ENCODE results near the gene TTF2. TPM values are rescaled to one million over a fixed set of nuclear protein-coding genes. Genes with fewer than 3 reads are reported as not detected.

TTF2 gene
- total and polyA plus RNA-seq, 9 of the 15 experiments (the other 6 are each of a cell fraction or from before 2014, with no cell fraction given) = 9.4 to 71.1 (median 42.1) TPM

DNA sequence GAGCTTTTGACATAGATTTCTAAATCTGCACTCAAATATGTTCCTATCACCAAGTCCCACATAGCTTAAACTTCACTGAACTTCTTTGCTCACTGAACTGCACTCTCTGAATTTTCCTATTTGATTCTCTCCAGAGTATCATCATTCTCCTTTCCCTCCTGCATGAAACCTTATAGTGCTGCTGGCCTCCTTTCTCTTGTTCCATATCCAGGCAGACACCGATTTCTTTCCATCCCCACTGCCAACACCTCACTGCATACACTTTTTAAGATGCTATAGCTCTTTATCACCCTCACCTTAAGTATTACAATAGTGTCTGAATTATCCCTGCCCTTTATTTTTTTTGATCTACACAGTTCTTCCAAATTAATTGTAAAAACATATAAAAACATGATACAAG, 64.5 kb downstream of the TTF2 start:
- no peaks in the 10 kb centered on the region for H4K20me1 ChIP-seq (replicated peaks; ENCODE audit: control insufficient read depth, insufficient read depth, low read length)
- H3K4me2 ChIP-seq (ENCODE audit: insufficient read depth, low read length) = no peak overlapping the region
- no peak for ATAC-seq
- no peak overlapping the region for H3K9ac ChIP-seq (ENCODE audit: insufficient read depth in 1 of 2, low read depth in 2 of 2, low read length in 2 of 2)
- no peak for TF ChIP-seq SIN3B (IDR thresholded peaks at IDR 0.05; ENCODE audit: low read depth)
- no peak for TF ChIP-seq MYC (IDR thresholded peaks at IDR 0.05; ENCODE audit: low read depth, low read length)
- no peak for TF ChIP-seq MYC (CRISPR knock-in tag; IDR thresholded peaks at IDR 0.05; ENCODE audit: borderline replicate concordance, low read depth)
- TF ChIP-seq POLR2B (IDR thresholded peaks at IDR 0.05; ENCODE audit: low read depth, partially characterized antibody) = no peak
- H3K79me2 ChIP-seq (ENCODE audit: control insufficient read depth, insufficient read depth, low read length) = no peaks in the 10 kb centered on the region
- H3K9me1 ChIP-seq (ENCODE audit: control insufficient read depth, insufficient read depth, low read length) = no peaks in the 10 kb centered on the region
- BruUV-seq (replicated peaks) = no TSS peak
- CTCF ChIA-PET (ENCODE audit: low intra/inter-chr PET ratio) = no interaction called here
- peaks cover 14 to 17% of the 10 kb centered on the region in 2 experiments; a peak in 4 of 5 replicates for H3K4me1 ChIP-seq (replicated peaks in 1 of 2; ENCODE audit: control insufficient read depth in 2 of 2, insufficient read depth in 2 of 2, low read length in 2 of 2)
- H3K9me3 ChIP-seq (replicated peaks; ENCODE audit: control insufficient read depth, insufficient read depth, low read depth, low read length) = no peaks in the 10 kb centered on the region
- POLR2A ChIA-PET = interaction anchor here (1.0 kb wide), 1 partner anchor 9 kb away, joined by 3 read pairs; no protein-coding TSS in a partner anchor
- H3K27ac ChIP-seq (ENCODE audit: extremely low read depth, low read depth, low read length) = no peak overlapping the region
- no peak overlapping the region for H2AFZ ChIP-seq (ENCODE audit: low read depth, low read length)
- in situ Hi-C loops (cut with MboI) (no loop called here), intact Hi-C loops (cut with micrococcal nuclease) (loop anchor here (5.0 to 10.0 kb wide), 4 partner anchors 158 to 550 kb away; partner anchors contain the start of gene CD58)
- H3K27me3 ChIP-seq (ENCODE audit: control insufficient read depth in 2 of 2, insufficient read depth in 2 of 2, low read length in 2 of 2) = peaks cover 6% of the 10 kb centered on the region in 2 experiments; a peak in 1 of 5 replicates
- H3K36me3 ChIP-seq (ENCODE audit: control insufficient read depth, insufficient read depth, low read length) = no peaks in the 10 kb centered on the region
- DNase-seq (ENCODE audit: extremely low read depth in 1 of 4, low spot score in 3 of 4) = no peak
- no peak overlapping the region for H3K4me3 ChIP-seq
- WGBS (ENCODE audit: insufficient coverage, low coverage, missing lambda C conversion rate) = 0% methylated on average over 1 of the region's 1 CpG
- FAIRE-seq = no peak

DNA sequence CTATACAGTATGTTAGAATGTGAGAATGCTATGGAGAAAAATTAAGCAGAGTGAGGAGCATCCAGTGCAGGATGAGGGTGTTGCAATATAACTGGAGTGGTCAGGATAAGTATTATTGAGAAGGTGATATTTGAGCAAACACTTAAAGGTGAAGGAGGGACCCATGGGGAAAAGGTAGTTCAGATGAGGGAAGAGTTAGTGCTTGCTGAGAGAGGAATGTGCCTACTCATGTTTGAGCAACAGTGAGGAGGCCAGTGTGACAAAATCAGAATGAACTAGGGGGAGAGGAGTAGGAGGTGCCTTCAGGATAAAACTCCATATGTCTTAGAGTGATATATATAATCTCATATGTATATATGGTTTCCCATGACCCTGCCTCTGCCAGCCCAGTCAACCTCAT, 67.7 kb downstream of the TTF2 start:
- Histone ChIP-seq H3K27me3 (ENCODE audit: control insufficient read depth in 2 of 2, insufficient read depth in 2 of 2, low read length in 2 of 2) (peaks cover 6% of the 10 kb centered on the region in 2 experiments; a peak in 1 of 5 replicates), H3K4me3 (no peak overlapping the region), H3K9me3 (replicated peaks; ENCODE audit: control insufficient read depth, insufficient read depth, low read depth, low read length) (no peaks in the 10 kb centered on the region), H3K9ac (ENCODE audit: insufficient read depth in 1 of 2, low read depth in 2 of 2, low read length in 2 of 2) (no peak overlapping the region), H3K36me3 (ENCODE audit: control insufficient read depth, insufficient read depth, low read length) (no peaks in the 10 kb centered on the region), H4K20me1 (replicated peaks; ENCODE audit: control insufficient read depth, insufficient read depth, low read length) (no peaks in the 10 kb centered on the region), H3K4me1 (replicated peaks in 1 of 2; ENCODE audit: control insufficient read depth in 2 of 2, insufficient read depth in 2 of 2, low read length in 2 of 2) (peaks cover 0 to 8% of the 10 kb centered on the region in 2 experiments; a peak in 2 of 5 replicates), H3K4me2 (ENCODE audit: insufficient read depth, low read length) (peak overlapping the region; percentile 25; the same call in 1 of the 2 replicates), H3K27ac (ENCODE audit: extremely low read depth, low read depth, low read length) (no peak overlapping the region), H3K79me2 (ENCODE audit: control insufficient read depth, insufficient read depth, low read length) (no peaks in the 10 kb centered on the region), H3K9me1 (ENCODE audit: control insufficient read depth, insufficient read depth, low read length) (no peaks in the 10 kb centered on the region), H2AFZ (ENCODE audit: low read depth, low read length) (peak overlapping the region; percentile 12; the same call in 1 of the 2 replicates)
- ChIA-PET POLR2A (interaction anchor here (0.6 to 2.1 kb wide), 5 partner anchors 8 to 108 kb away, joined by 3 to 13 read pairs (median 4); no protein-coding TSS in a partner anchor), CTCF (ENCODE audit: low intra/inter-chr PET ratio) (interaction anchor here (0.6 to 3.0 kb wide), 6 partner anchors 11 to 989 kb away, joined by 3 to 44 read pairs (median 4); no protein-coding TSS in a partner anchor)
- in situ Hi-C loops (cut with MboI) (no loop called here), intact Hi-C loops (cut with micrococcal nuclease) (loop anchor here (1.0 to 10.0 kb wide), 4 partner anchors 59 to 553 kb away; partner anchors contain the start of gene CD58)
- no peak for FAIRE-seq
- ATAC-seq = peak; percentile 76
- BruUV-seq (replicated peaks) = no TSS peak
- DNase-seq (ENCODE audit: extremely low read depth in 1 of 4, low spot score in 3 of 4) = peak in 2 of 4 experiments; percentile 32 to 38
- TF ChIP-seq ZNF121 (CRISPR knock-in tag; conservative IDR thresholded peaks at IDR 0.05) (no peak), TAL1 (IDR thresholded peaks at IDR 0.05) (peak; percentile 27; the same call in 1 of the 2 replicates), CBFA2T2 (conservative IDR thresholded peaks at IDR 0.05) (peak; percentile 25; the same call in 1 of the 2 replicates), CEBPB (tag; IDR thresholded peaks at IDR 0.05) (peak; percentile 88), U2AF2 (optimal IDR thresholded peaks at IDR 0.05; ENCODE audit: low read depth, low read length) (no peak), JUND (IDR thresholded peaks at IDR 0.05; ENCODE audit: borderline replicate concordance, low read depth, low read length) (0 out of 2 replicates have a peak, but pooled peaks have one; percentile 7), JUND (tag; IDR thresholded peaks at IDR 0.05; ENCODE audit: borderline replicate concordance, low read depth, low read length) (no peak), MAFG (tag; conservative IDR thresholded peaks at IDR 0.05) (peak; percentile 69), ZNF277 (CRISPR knock-in tag; IDR thresholded peaks at IDR 0.05; ENCODE audit: borderline replicate concordance) (no peak), ZNF384 (IDR thresholded peaks at IDR 0.05; ENCODE audit: low read depth, low read length) (no peak), MAFF (IDR thresholded peaks at IDR 0.05; ENCODE audit: low read length) (peak; percentile 54; the same call in 1 of the 2 replicates), TEAD1 (CRISPR knock-in tag; IDR thresholded peaks at IDR 0.05) (0 out of 4 replicates have a peak, but pooled peaks of 1 of the 2 experiments have one; percentile 54)

Measured in K562 (cell line).